ENCODE data around the gene FEN1. TPM values are rescaled to one million over a fixed set of nuclear protein-coding genes. Genes with fewer than 3 reads are reported as not detected.

Gene FEN1
- 1 to 10 TPM; 4.5 to 5.4 TPM for total RNA-seq

GRCh38 chr11:61792310-61793082 lies at the start of gene FEN1, which contains the start of gene TMEM258:
TSS of gene FEN1 (plus strand) at chr11:61792911. CDS start at chr11:61795362, 2,451 bp downstream.
TSS of gene TMEM258 (minus strand) at chr11:61792599. CDS start at chr11:61792558, 41 bp downstream.
- ATAC-seq (ENCODE audit: insufficient number of reproducible peaks, low FRiP score, low read depth): peak; percentile 84
- no peaks in the 10 kb centered on the region for H3K9me3 ChIP-seq
- peaks cover 32% of the 10 kb centered on the region for H3K36me3 ChIP-seq
- peak; percentile 61 for DNase-seq (ENCODE audit: low spot score)
- no peaks in the 10 kb centered on the region for H3K27me3 ChIP-seq (replicated peaks; ENCODE audit: insufficient read depth)
- H3K4me3 ChIP-seq: peak within 1 kb of the TSS; percentile 83
- H3K27ac ChIP-seq: peak within 1 kb of the TSS; percentile 87 to 96
- peaks cover 14 to 24% of the 10 kb centered on the region in 2 donors for H3K4me1 ChIP-seq (ENCODE audit: control insufficient read depth in 1 of 2, low read depth in 2 of 2)
- peak; percentile 30 for TF ChIP-seq CTCF (IDR thresholded peaks at IDR 0.05)

- DNase-seq (ENCODE audit: low spot score) (no peak), ATAC-seq (ENCODE audit: insufficient number of reproducible peaks, low FRiP score, low read depth) (no peak)
- H3K27ac ChIP-seq: no peak overlapping the region
- H3K36me3 ChIP-seq: no peaks in the 10 kb centered on the region
- no peaks in the 10 kb centered on the region for H3K27me3 ChIP-seq (replicated peaks; ENCODE audit: insufficient read depth)
- no peak for TF ChIP-seq CTCF (IDR thresholded peaks at IDR 0.05)
- H3K9me3 ChIP-seq: no peaks in the 10 kb centered on the region
- no peak overlapping the region for H3K4me3 ChIP-seq
- peaks cover 0 to 5% of the 10 kb centered on the region in 2 donors for H3K4me1 ChIP-seq (ENCODE audit: control insufficient read depth in 1 of 2, low read depth in 2 of 2)
Measured at GRCh38 chr11:61743486-61744095, 49.1 kb upstream of the FEN1 start.

DNA sequence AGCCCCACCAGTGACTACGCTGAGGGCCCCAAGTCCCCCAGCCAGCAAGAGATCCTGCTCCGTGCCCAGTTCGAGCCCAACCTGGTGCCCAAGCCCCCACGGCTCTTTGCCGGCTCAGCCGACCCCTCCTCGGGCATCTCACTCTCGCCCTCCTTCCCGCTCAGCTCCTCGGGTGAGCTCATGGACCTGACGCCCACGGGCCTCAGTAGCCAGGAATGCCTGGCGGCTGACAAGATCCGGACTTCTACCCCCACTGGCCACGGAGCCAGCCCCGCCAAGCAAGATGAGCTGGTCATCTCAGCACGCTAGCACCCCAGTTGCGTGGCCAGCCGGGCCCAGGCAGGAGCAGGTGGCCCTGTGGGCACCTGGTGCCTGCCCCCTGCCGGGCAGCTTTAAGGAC lies 48.5 kb upstream of the FEN1 start:
- no peaks in the 10 kb centered on the region for H3K9me3 ChIP-seq
- no peaks in the 10 kb centered on the region for H3K27me3 ChIP-seq (replicated peaks; ENCODE audit: insufficient read depth)
- H3K4me1 ChIP-seq (ENCODE audit: control insufficient read depth in 1 of 2, low read depth in 2 of 2): peaks cover 0 to 5% of the 10 kb centered on the region in 2 donors
- no peak overlapping the region for H3K27ac ChIP-seq
- H3K4me3 ChIP-seq: no peak overlapping the region
- H3K36me3 ChIP-seq: no peaks in the 10 kb centered on the region
- no peak for ATAC-seq (ENCODE audit: insufficient number of reproducible peaks, low FRiP score, low read depth)
- no peak for DNase-seq (ENCODE audit: low spot score)
- TF ChIP-seq CTCF (IDR thresholded peaks at IDR 0.05): no peak

GRCh38 chr11:61744609-61745156 lies 48.0 kb upstream of the FEN1 start:
- Histone ChIP-seq H3K27me3 (replicated peaks; ENCODE audit: insufficient read depth) (no peaks in the 10 kb centered on the region), H3K27ac (no peak overlapping the region), H3K4me1 (ENCODE audit: control insufficient read depth in 1 of 2, low read depth in 2 of 2) (peaks cover 0 to 5% of the 10 kb centered on the region in 2 donors), H3K36me3 (no peaks in the 10 kb centered on the region), H3K4me3 (no peak overlapping the region), H3K9me3 (no peaks in the 10 kb centered on the region)
- DNase-seq (ENCODE audit: low spot score): no peak
- no peak for ATAC-seq (ENCODE audit: insufficient number of reproducible peaks, low FRiP score, low read depth)
- no peak for TF ChIP-seq CTCF (IDR thresholded peaks at IDR 0.05)

- Histone ChIP-seq H3K27ac (no peak overlapping the region), H3K36me3 (no peaks in the 10 kb centered on the region), H3K4me3 (no peak overlapping the region), H3K27me3 (replicated peaks; ENCODE audit: insufficient read depth) (no peaks in the 10 kb centered on the region), H3K9me3 (no peaks in the 10 kb centered on the region), H3K4me1 (ENCODE audit: control insufficient read depth in 1 of 2, low read depth in 2 of 2) (peaks cover 0 to 5% of the 10 kb centered on the region in 2 donors)
- no peak for ATAC-seq (ENCODE audit: insufficient number of reproducible peaks, low FRiP score, low read depth)
- DNase-seq (ENCODE audit: low spot score): no peak
- TF ChIP-seq CTCF (IDR thresholded peaks at IDR 0.05): no peak
Measured at GRCh38 chr11:61745781-61746441, 46.8 kb upstream of the FEN1 start.

All from thoracic aorta (tissue), 2 donors.